ELF-1 (cell line): ENCODE measurements around the gene KRTAP5-7.
"Not testable (repeated sequence)": the region's sequence is repeated elsewhere in the genome, so short reads cannot be mapped to it uniquely, and the experiment has no call there.

Experiments
- DNase-seq: peaks from one replicate; pipeline ENCODE4 v3.0.0-alpha.2; 2016; ENCODE audit warnings: low read depth, low spot score

KRTAP5-7 gene

DNA sequence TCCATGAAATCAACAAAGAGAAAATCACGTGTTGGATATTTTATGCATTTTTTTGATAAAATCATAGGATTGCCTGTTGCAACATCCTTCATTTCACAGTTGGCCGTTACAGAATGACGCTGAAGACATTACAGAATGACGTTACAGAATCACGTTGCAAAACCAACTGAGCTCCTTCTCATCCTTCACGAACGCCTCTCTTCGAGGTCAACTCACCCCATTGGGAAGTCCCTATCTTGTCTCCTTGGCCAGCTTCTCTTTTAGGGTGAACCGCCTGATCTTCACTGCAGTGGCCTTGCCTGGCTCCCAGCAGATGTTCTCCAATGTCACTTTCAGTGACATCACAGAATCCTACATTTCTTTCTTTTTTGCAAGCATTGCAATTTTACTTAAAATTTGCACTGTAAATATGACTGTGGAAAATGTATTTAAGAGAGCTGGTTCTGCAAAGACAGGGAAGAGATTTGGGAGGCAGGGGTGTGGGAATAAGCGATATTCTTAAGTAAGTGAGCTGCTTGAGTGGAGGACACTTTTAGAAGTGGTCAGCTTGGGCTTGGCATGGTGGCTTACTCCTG lies 5.1 kb downstream of the KRTAP5-7 start:
- no peak for DNase-seq

DNA sequence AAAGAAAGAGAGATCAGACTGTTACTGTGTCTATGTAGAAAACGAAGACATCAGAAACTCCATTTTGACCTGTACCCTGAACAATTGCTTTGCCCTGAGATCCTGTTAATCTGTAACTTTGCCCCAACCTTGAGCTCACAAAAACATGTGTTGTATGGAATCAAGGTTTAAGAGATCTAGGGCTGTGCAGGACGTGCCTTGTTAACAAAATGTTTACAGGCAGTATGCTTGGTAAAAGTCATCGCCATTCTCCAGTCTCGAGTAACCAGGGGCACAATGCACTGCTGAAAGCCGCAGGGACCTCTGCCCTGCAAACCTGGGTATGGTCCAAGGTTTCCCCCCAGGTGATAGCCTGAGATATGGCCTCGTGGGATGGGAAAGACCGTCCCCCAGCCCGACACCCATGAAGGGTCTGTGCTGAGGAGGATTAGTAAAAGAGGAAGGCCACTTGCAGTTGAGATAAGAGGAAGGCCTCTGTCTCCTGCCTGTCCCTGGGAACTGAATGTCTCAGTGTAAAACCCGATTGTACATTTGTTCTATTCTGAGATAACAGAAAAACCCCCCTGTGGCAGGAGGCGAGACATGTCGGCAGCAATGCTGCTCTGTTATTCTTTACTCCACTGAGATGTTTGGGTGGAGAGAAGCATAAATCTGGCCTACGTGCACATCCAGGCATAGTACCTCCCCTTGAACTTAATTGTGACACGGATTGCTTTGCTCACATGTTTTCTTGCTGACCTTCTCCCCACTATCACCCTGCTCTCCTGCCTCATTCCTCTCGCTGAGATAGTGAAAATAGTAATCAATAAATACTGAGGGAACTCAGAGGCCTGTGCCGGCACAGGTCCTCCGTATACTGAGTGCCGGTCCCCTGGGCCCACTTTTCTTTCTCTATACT lies 7.9 kb downstream of the KRTAP5-7 start:
- not testable (repeated sequence) for DNase-seq

DNA sequence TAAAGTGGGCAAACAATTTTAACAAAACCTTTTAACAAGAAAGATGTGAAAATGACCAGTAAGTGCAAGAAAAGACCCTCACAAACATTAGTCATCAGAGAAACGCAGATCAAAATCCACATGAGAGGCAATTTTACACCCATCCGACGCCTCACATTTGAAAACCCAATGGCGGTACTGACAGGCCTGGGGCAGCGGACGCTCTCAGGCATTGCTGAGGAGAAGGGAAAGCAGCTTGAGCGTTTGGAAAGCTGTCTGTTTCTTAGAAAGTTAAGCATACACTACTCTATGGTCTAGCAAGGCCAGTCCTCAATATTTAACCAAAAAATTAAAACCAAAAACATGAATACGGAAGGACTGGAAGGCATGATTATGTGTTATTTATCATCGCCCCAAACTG lies 8.8 kb downstream of the KRTAP5-7 start:
- no peak for DNase-seq

DNA sequence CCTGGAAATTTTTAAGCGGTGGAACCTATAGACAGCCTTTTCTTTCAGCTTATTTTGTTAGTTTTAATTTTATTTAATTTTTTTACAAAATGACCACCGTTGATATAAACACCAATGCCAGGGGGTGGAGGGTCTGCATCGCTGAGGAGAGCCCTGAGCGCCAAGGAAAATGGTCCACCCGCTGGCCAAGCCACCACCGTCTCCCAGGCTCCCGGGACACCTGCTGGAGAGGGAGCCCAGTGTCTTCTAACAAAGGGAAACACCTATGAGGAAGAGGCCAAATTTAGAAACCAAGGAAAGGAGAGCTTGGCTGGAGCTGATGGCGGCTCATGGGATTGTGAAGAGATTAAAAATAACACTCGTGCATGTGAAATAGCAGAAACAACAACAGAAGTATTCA lies 10.5 kb downstream of the KRTAP5-7 start:
- DNase-seq, result no peak

DNA sequence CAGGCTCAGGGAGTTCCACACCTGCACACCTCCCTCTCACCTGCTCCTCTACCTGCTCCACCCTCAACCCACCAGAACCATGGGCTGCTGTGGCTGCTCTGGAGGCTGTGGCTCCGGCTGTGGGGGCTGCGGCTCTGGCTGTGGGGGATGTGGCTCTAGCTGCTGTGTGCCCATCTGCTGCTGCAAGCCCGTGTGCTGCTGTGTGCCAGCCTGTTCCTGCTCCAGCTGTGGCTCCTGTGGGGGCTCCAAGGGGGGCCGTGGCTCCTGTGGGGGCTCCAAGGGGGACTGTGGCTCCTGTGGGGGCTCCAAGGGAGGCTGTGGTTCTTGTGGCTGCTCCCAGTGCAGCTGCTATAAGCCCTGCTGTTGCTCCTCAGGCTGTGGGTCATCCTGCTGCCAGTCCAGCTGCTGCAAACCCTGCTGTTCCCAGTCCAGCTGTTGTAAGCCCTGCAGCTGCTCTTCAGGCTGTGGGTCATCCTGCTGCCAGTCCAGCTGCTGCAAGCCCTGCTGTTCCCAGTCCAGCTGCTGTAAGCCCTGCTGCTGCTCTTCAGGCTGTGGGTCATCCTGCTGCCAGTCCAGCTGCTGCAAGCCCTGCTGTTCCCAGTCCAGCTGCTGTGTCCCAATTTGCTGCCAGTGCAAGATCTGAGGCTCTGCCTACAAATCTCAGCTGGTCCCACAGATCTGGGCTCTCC lies 11.1 kb downstream of the KRTAP5-7 start, which contains the start of gene KRTAP5-8:
Gene KRTAP5-8 (plus strand): TSS at position 49 of the 689 bp plus-strand sequence. CDS start 31 bp downstream, at position 80.
- not testable (repeated sequence) for DNase-seq

DNA sequence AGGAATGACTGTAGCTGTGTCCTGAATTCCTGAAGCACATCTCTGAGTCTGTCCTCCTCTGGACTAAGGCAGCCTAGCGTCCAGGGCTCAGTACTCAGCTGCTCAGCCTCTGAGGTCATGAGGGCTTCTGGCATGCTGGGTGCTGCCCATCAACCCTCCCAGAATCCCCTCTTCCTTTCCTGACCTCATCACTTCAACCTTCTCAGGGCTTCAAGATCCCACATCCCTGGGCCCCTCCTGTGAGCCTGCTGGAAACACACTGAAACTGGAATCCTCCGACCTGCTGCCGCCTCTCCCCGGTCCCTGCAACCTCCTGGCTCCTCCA lies 11.6 kb downstream of the KRTAP5-7 start:
- DNase-seq, result peak; percentile 33

DNA sequence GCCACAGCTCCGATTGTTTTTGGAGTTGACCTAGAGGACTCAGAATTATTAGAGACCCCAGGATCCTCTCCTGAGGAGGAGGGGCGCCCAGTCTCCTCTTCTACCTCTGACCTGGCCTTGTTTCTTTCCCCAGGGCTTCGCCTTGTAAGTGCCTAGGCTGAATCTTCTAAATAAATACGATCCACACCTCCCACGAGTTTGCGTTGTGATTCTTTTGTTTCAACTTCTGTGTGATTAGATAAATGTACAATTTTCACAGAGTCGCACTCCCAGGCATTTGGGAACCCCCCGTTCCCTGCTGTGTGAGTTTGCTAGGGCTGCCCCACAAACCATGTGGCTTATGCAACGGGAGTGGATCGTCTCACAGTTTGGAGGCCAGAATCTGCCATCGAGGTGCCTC lies 11.9 kb downstream of the KRTAP5-7 start:
- DNase-seq, result no peak

DNA sequence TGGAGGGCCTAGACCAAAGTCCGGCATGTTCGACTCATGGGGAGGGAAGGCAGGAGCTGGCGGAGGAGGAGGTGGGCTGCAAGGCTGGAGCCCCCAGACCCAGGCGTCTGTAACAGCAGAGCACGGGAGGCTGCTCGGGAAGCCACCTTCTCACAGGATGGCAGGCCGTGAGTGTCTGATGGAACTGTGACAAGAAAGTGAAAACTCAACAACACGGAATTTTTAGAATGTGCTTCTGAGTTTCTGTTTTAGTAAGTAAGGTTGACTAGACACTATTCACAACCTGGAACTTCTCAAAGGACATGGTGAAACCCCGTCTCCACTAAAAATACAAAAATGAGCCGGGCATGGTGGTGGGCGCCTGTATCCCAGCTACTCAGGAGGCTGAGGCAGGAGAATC lies 12.9 kb downstream of the KRTAP5-7 start:
- not testable (repeated sequence) for DNase-seq

DNA sequence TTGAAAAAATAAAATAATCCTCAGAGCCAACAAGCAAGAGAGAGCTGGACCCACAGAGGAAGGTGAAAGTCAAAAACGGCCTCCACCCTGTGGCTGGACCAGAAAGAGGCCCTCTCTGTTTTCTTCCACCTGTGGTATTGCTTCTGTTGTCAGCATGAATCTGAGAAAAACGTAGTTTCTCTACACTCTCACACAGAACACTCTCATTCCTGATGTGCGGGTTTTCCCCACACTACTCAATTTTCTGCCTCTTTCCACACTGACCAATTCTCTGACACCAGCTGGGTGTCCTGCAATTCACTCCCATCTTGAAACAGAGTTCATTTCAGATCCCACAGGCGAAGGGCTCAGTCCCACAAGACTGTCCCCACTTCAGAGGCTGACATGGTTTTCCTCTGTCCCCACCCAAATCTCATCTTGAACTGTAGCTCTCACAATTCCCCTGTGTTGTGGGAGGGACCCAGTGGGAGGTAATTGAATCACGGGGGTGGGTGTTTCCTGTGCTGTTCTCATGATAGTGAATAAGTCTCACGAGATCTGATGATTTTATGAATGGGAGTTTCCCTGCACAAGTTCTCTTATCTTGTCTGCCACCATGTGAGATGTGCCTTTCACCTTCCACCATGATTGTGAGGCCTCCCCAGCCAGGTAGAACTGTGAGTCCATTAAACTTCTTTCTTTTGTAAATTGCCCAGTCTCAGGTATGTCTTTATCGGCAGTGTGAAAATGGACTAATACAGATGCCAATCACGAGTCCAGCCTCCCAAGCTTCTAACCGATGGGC lies 13.6 kb downstream of the KRTAP5-7 start:
- not testable (repeated sequence) for DNase-seq

DNA sequence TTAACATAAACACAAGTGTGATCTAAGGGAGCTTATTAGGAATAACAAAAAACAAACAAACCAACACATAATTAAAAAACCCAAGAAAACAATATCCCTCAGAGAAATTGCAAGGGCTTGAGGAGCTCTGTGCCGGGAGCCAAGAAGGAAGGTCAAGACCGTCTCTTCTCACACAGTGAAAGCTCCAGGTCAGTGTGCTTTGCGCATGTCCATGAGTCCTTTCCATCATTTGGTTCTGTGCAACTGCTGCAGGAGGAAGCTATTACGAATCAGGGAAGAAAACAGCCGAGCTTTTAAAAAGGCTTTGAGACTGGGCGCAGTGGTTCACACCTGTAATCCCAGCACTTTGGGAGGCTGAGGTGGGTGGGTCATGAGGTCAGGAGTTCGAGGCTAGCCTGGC lies 15.3 kb downstream of the KRTAP5-7 start:
- no peak for DNase-seq

DNA sequence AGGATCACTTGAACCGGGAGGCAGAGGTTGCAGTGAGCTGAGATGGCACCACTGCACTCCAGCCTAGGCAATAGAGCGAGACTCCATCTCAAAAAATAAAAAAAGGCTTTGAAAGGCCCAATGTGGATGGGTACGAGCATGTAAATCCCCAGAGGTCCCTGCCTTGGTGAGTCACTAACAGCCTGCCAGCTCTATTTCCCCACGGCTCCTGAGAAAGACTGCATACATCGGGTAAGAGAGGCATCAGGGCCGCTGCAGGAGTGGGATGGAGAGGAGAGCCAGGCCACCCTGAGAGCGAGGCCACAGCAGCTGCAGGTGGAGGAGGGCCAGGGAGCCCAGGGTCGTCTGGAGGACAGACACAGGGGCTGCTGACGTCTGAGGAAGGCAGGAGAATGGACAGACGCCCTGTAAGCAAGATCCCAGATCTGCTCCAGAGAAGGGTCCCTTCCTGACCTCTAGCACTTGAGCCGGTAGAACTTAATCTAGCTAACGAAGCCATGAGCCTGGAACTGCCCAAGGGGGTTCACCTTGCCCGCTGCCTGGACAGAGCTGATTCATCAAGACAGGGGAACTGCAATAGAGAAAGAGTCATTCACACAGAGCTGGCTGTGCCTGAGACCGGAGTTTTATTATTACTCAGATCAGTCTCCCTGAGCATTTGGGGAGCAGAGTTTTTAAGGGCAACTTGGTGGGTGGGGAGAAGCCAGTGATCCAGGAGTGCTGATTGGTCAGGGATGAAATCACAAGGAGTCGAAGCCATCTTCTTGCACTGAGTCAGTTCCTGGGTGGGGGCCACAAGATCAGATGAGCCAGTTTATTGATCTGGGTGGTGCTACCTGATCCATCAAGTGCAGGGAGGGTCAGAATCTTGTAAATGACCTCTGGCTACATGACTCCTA lies 16.1 kb downstream of the KRTAP5-7 start:
- DNase-seq, result peak; percentile 28

DNA sequence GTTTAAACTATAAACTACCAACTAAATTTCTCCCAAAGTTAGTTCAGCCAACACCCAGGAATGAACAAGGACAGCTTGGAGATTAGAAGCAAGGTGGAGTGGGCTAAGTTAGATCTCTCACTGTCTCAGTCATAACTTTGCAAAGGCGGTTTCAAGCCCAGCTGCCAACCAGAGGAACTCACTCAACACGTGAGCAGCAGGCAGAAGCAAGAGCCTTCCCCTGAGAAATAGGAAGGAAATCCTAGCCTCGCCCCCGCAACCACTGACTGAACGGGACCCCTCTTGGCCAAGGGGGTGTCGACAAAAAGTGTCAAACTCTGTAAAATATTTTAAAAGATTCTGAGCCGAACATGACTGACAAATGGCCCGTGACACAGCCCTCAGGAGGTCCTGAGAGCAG lies 16.8 kb downstream of the KRTAP5-7 start:
- DNase-seq, result no peak

DNA sequence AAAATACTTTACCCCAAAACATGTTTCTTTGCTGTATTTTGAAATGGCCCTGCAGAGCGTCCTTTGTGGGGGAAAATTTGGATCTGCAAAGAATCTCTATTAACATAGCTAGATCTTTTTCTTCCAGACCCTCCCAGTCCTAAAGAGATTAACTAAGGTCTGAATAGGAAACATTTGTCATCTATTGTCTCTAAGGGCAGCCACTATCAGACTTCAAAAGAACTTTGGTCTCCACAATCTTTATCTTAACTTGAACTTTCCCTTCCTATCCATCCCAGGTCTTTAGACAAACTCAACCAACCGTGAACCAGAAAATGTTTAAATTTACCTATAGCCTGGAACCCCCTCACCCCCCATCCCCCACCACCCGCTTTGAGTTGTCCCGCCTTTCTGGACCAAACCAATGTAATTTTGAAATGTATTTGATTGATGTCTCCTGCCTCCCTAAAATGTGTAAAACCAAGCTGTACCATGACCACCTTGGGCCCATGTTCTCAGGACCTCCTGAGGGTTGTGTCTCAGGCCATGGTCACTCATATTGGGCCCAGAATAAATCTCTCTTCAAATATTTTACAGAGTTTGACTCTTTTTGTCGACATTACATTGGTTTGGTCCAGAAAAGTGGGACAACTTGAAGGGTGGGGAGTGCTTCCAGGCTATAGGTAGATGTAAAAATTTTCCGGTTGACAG lies 17.6 kb downstream of the KRTAP5-7 start:
- DNase-seq, result no peak

DNA sequence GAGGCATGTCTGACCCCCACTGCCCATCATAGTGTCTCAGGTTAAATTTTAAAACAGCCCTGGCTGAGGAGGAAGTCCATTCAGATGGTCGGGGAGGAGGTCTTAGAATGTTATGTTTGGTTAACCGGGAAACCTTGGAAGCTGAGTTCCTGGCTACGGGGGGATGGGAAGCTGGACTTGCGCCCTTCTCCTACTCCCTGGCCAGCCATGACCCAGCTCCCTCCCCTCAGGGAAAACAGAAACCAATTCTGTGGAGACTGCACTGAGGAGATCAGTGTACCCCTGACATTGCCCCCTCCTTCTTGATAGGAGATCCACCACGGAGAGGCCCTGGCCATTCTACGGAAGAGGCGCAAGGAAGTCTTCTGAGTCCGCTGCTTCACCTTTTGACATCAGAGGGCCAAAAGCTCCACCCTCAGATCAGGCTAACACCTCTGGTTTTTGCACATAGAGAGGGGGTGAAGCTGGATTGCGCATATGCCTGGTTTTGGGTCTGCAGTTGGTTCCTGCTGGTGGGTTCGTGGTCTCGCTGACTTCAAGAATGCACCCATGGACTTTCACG lies 18.4 kb downstream of the KRTAP5-7 start:
- DNase-seq, result no peak

DNA sequence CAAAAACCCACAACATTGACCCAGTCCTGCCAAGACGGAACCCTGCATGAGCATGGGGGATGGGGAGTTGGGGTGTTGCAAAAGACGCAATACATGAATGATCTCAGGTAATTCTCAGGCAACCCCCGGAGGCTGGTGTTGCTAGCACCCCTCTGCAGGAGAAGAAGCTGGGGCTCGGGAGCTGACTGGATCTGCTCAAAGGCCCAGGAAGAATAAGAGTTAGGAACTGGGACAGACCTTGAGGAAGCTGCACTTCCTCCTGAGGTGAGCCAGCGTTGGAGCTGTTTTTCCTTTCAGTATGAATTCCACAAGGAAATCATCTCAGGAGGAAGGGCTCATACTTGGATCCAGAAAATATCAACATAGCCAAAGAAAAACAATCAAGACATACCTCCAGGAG lies 21.1 kb downstream of the KRTAP5-7 start, which contains the start of gene KRTAP5-9:
Gene KRTAP5-9 (plus strand): TSS at position 301 of the 400 bp plus-strand sequence. CDS start 238 bp downstream, outside the sequence.
- DNase-seq, result no peak

DNA sequence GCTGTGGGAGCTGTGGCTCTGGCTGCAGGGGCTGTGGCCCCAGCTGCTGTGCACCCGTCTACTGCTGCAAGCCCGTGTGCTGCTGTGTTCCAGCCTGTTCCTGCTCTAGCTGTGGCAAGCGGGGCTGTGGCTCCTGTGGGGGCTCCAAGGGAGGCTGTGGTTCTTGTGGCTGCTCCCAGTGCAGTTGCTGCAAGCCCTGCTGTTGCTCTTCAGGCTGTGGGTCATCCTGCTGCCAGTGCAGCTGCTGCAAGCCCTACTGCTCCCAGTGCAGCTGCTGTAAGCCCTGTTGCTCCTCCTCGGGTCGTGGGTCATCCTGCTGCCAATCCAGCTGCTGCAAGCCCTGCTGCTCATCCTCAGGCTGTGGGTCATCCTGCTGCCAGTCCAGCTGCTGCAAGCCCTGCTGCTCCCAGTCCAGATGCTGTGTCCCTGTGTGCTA lies 21.7 kb downstream of the KRTAP5-7 start:
- no peak for DNase-seq

DNA sequence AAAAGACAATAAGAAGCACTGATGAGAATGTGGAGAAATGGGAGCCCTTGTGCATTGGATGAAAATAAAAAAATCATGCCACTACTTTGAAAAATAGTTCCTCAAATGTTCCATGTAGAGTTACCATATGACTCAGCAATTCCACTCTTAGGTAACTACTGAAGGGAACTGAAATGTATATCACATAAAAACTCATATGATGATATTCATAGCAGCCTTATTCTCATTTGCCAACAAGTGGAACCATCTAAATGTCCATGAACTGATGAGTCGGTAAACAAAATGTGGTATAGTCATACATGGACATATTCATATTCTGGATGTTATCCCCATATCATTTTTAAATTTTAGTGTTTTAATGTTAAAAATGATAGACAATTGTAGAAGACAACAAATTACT lies 24.6 kb downstream of the KRTAP5-7 start:
- DNase-seq, result no peak

DNA sequence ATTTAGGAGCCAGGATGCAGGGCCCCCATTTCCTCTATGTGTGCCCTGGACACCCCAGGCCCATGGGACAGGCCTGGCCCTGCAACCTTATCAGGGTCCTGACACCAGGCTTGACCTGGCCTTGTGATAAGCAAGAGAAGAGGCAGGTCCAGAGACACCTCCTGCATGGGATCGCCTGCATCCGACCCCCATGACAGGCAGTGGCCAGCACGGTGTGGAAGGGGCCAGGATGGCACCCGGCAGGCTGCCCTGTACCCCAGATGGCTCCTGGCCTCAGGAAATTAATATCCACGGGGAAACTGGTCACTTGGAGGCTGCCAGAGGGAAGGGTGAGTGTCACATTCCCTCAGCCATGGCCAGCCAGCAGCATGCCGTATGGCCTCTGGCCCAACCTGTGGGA lies 27.9 kb downstream of the KRTAP5-7 start:
- no peak for DNase-seq

DNA sequence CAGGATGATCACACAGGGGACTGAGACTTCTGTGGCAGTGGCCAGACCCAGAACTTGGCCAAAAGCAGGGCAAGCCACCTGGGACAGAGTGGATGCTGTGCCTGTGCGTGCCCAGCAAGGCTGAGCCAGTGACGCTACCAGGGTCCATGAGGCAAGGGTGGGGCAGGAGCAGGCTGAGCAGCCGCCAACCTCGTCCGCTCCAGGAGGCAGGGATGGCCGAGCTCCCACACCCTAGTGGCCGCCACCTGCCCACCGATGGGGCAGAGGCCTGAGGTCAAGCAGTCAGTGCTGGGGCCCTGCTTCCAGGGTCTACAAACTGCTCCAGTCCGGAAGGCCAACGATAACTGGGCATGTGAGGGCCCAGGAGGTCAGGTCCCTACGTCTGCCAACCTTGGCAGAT lies 28.4 kb downstream of the KRTAP5-7 start:
- no peak for DNase-seq

DNA sequence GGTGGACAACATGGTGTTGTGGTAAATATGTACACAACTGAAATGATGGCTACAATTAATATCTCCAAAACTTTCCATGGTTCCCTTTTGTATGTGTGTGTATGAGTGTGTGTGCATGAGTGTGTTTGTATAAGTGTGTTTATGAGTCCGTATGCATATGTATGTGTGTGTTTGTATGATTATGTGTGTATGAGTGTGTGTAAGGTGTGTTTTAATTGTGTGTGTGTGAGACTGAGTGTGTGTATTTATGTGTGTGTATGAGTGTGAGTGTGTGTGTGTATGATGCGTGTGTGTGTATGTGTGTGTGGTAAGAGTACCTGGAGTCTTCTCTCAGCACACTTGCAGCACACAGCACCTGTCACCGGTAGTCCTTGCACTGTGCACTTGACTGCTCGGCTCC lies 29.0 kb downstream of the KRTAP5-7 start:
- DNase-seq, result no peak
